Smooth muscle cell of the brain vasculature (primary cell): ENCODE data around the gene ZAP70.
A peak's percentile ranks its signal among the peaks of the same experiment; 100 is the strongest.
"Not testable (repeated sequence)": the region's sequence is repeated elsewhere in the genome, so short reads cannot be mapped to it uniquely, and the experiment has no call there.

Experiments
- DNase-seq: peaks from one replicate; pipeline ENCODE4 v3.0.0-alpha.2; 2012; ENCODE audit warnings: low read depth, low spot score

ZAP70 gene

GRCh38 chr2:97698530-97698929 is 14.8 kb upstream of the ZAP70 start:
- no peak for DNase-seq

- DNase-seq: peak; percentile 17
Observed at GRCh38 chr2:97699765-97700444, 13.5 kb upstream of the ZAP70 start.

- DNase-seq: no peak
Observed at GRCh38 chr2:97701186-97701585, 12.2 kb upstream of the ZAP70 start.

- no peak for DNase-seq
Observed at GRCh38 chr2:97701851-97702465, 11.4 kb upstream of the ZAP70 start.

GRCh38 chr2:97702731-97703470 is 10.5 kb upstream of the ZAP70 start:
- DNase-seq: no peak

- DNase-seq: no peak
Observed at GRCh38 chr2:97703741-97704140, 9.6 kb upstream of the ZAP70 start.

- DNase-seq: no peak
Observed at GRCh38 chr2:97704989-97705388, 8.4 kb upstream of the ZAP70 start.

- DNase-seq: no peak
Observed at GRCh38 chr2:97706112-97706511, 7.3 kb upstream of the ZAP70 start.

GRCh38 chr2:97706708-97707345 is 6.5 kb upstream of the ZAP70 start:
- DNase-seq: no peak

- DNase-seq: no peak
Observed at GRCh38 chr2:97707362-97708047, 5.9 kb upstream of the ZAP70 start.

GRCh38 chr2:97708048-97708380 is 5.4 kb upstream of the ZAP70 start:
- no peak for DNase-seq

GRCh38 chr2:97708608-97709007 is 4.8 kb upstream of the ZAP70 start:
- no peak for DNase-seq

GRCh38 chr2:97711394-97711711 is 2.0 kb upstream of the ZAP70 start:
- no peak for DNase-seq

- not testable (repeated sequence) for DNase-seq
Observed at GRCh38 chr2:97712175-97712574, 1.2 kb upstream of the ZAP70 start.

GRCh38 chr2:97712693-97713295 is 582 bp upstream of the ZAP70 start:
- no peak for DNase-seq

GRCh38 chr2:97714084-97714949 is 941 bp downstream of the ZAP70 start:
- no peak for DNase-seq

- DNase-seq: no peak
Observed at GRCh38 chr2:97714950-97715652, 1.7 kb downstream of the ZAP70 start.

GRCh38 chr2:97715951-97716694 is 2.7 kb downstream of the ZAP70 start:
- DNase-seq: no peak
